Measurements from ENCODE around the gene SCAI. TPM values are rescaled to one million over a fixed set of nuclear protein-coding genes. Genes with fewer than 3 reads are reported as not detected.

Gene SCAI
- total and polyA plus RNA-seq, 2 of the 4 experiments (the other 2 are of a cell fraction): 3.6 to 14.5 TPM

GRCh38 chr9:124932333-124932732, 211.0 kb downstream of the SCAI start:
- H3K9me1 ChIP-seq (ENCODE audit: insufficient read depth, low read length): peaks cover 2% of the 10 kb centered on the region; the same call in 1 of the 2 replicates
- H4K20me1 ChIP-seq (ENCODE audit: insufficient read depth, low read length): no peaks in the 10 kb centered on the region
- H3K27ac ChIP-seq (ENCODE audit: insufficient read depth, low read length): no peak overlapping the region
- dilution Hi-C loops (cut with HindIII; ENCODE audit: low sequenced_read_pairs, unreplicated experiment) (no loop called here), intact Hi-C loops (cut with micrococcal nuclease) (no loop called here), in situ Hi-C loops (cut with MboI; ENCODE audit: low sequenced_read_pairs) (no loop called here)
- no peak overlapping the region for H2BK20ac ChIP-seq (ENCODE audit: low read depth, low read length)
- no peak overlapping the region for H2BK120ac ChIP-seq (ENCODE audit: low read depth, low read length)
- no peak overlapping the region for H3K56ac ChIP-seq (ENCODE audit: extremely low read depth, insufficient read depth, low read length)
- H3K4ac ChIP-seq (ENCODE audit: low read depth, low read length): no peak overlapping the region
- CTCF ChIA-PET: no interaction called here
- BruUV-seq (replicated peaks): no TSS peak
- ATAC-seq (ENCODE audit: low read depth) (no peak), DNase-seq (no peak)
- H3K9ac ChIP-seq (ENCODE audit: low read depth, low read length): no peak overlapping the region
- H3K27me3 ChIP-seq (ENCODE audit: control insufficient read depth, insufficient read depth, low read length): no peaks in the 10 kb centered on the region
- no peak overlapping the region for H4K91ac ChIP-seq (ENCODE audit: insufficient read depth, low read depth, low read length)
- peaks cover 8% of the 10 kb centered on the region for H3K36me3 ChIP-seq (ENCODE audit: control insufficient read depth, insufficient read depth, low read length)
- no peak overlapping the region for H3K14ac ChIP-seq (replicated peaks; ENCODE audit: low read depth, low read length)
- H2AK9ac ChIP-seq (replicated peaks; ENCODE audit: low read depth, low read length, poor library complexity): no peak overlapping the region
- peaks cover 9 to 10% of the 10 kb centered on the region in 2 experiments; a peak in 3 of 4 replicates for H3K79me1 ChIP-seq (ENCODE audit: low read depth in 1 of 2, low read length in 2 of 2)
- no peak overlapping the region for H3K23ac ChIP-seq (ENCODE audit: low read depth, low read length)
- H3K4me2 ChIP-seq (ENCODE audit: low read depth, low read length): no peak overlapping the region
- no peaks in the 10 kb centered on the region for H3K9me3 ChIP-seq (ENCODE audit: control insufficient read depth, insufficient read depth, low read length)
- POLR2A ChIA-PET (ENCODE audit: unreplicated experiment): no interaction called here
- H2AK5ac ChIP-seq (ENCODE audit: low read depth, low read length): no peak overlapping the region
- H2BK5ac ChIP-seq (ENCODE audit: low read depth, low read length, poor library complexity, severe bottlenecking): no peak overlapping the region
- no peak overlapping the region for H4K8ac ChIP-seq (ENCODE audit: low read depth in 2 of 2, low read length in 2 of 2)
- H3K4me1 ChIP-seq (ENCODE audit: control insufficient read depth, insufficient read depth, low read length): peaks cover 3% of the 10 kb centered on the region
- H2AFZ ChIP-seq (replicated peaks; ENCODE audit: low read length, poor library complexity): no peak overlapping the region
- H3K18ac ChIP-seq (ENCODE audit: low read depth, low read length): no peak overlapping the region
- TF ChIP-seq BHLHE40 (IDR thresholded peaks at IDR 0.05; ENCODE audit: low read depth, low read length): no peak
- no peak overlapping the region for H3K4me3 ChIP-seq (ENCODE audit: insufficient read depth, low read depth, low read length)
- no peak overlapping the region for H4K5ac ChIP-seq (ENCODE audit: low read depth, low read length)
- WGBS, 2 experiments (ENCODE audit: extremely low coverage in 2 of 2, insufficient read length in 1 of 2): no CpG with 5 or more reads among the region's 1 CpG
- no peak overlapping the region for H2BK15ac ChIP-seq (ENCODE audit: low read depth, low read length)
